ENCODE results near the gene LMF1. TPM values are rescaled to one million over a fixed set of nuclear protein-coding genes. Genes with fewer than 3 reads are reported as not detected.

LMF1 gene
- total RNA-seq, 1 donor from 2014 or later = 8.1 TPM

DNA sequence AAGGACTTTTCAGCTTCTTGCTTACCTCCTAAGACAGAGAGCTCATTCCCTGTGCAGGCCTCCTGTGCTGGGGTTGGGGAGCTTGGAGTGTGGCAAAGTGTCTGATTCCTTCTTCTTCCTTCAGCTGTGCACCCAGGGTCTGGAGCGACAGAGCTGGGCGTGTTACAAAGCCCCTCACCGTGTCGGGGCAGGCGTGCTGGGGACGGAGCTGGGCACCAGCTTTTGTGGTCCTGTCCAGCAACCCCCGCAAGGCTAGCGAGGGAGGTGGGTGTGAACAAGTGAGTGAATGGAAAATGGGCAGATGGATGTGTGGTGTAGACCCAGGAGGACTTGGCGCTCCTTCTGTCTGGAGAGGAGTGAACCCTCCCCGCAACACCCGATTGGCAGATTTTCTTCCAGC is 34.5 kb upstream of the LMF1 start:
- DNase-seq (ENCODE audit: missing footprints) (no peak), ATAC-seq (no peak)
- intact Hi-C loops (cut with DNase I) = no loop called here

DNA sequence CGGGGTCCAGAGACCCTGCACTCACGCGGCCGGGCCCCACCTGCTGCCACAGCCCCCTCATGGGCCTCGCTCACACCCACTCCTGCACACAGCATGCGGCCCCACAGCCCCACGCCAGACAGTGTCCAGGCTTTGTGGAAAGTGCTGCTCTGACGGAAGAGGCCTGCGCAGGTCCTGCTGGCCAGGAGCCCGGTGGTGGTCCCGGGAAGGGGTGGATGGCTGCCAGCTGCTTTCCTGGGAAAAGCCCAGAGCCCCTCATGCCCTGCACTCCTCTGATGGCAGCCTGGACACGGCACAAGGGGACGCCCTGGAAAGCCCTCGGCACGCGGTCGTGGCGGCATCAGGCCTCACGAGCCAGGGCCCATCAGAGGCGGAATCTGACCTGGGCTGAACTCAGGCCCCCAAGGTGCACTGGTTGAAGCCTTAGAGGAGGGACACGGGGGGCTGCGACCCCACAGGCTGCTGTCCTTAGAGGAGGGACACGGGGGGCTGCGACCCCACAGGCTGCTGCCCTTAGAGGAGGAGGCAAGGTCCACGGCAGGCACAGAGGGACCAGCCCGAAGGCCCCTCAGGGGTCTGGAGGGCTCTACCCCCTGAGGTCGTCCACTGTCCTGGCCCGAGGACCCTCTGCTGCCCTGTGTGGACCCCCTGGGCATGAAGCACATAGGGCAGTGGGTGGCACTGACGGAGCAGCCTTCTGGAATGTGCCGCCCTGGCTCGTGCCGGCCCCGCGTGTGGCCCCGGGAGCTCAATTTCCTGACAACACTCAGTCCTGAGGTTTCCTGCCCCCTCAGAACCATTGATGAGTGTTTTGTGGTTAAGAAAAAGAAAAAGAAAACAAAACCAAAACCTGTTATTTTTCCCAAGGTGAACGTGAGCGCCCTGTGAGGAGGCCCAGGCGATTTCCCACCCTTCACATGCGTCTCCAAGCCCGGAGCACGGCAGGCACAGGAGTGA is 32.9 kb upstream of the LMF1 start:
- DNase-seq (ENCODE audit: missing footprints) (no peak), ATAC-seq (no peak)
- intact Hi-C loops (cut with DNase I) = no loop called here

DNA sequence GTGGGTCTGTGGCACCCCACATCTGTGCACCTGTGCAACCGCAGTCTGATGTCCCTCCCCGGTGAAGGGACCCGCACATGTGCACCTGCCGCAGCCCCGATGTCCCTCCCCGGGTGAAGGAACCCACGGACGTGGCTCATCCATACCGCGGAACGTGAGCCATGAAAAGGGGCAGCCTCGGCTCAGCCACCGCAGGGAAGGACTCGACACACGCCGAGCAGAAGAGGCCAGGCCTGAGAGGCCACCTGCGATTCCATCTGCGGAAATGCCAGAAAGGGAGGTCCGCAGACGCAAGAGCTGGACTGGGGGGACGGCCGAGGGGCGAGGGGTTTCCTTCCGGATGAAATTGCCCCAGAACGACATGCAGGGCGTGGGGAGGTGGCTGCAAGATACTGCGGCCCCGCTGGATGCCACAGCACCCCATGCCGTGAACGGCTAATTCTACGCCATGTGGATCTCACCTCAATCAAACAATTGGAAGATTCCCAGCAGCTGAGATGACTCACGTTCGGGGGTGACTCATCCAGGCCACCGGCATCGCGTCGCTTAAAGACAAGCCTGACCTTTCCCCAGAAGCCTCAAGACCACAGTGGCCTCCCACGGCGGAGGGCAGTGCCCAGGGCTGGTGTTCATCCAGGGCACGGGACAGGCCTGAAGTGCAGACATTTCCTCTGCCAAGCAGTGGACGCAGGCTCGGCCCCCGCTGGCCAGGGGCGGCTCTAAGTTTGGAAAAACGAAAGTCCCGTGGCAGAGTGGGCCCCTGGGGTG is 31.8 kb upstream of the LMF1 start:
- ATAC-seq = no peak

DNA sequence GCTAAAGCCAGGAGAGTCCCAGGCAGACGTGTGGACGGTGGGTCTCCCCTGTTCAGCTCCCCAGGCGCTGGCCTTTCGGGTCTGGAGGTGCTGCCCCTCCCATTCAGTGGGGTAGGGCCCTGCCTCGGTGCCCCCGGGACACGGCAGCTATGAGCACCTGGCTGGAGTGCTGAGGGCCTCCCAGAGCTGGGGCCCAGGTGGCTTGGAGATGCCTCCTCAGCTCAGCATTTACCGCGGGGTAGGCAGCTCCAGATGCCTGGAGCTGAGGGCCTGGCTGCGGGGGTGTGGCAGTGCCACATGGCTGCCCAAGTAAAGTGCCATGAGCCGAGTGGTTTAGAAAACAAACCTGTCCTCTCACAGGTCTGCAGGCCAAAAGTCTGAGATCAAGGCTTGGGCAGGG is 30.3 kb upstream of the LMF1 start:
- DNase-seq (ENCODE audit: missing footprints) (no peak), ATAC-seq (no peak)
- intact Hi-C loops (cut with DNase I) = no loop called here

More for the DNA sequence above, 31.8 kb upstream of the LMF1 start:
- intact Hi-C loops (cut with DNase I) = no loop called here
- no peak for DNase-seq (ENCODE audit: missing footprints)

DNA sequence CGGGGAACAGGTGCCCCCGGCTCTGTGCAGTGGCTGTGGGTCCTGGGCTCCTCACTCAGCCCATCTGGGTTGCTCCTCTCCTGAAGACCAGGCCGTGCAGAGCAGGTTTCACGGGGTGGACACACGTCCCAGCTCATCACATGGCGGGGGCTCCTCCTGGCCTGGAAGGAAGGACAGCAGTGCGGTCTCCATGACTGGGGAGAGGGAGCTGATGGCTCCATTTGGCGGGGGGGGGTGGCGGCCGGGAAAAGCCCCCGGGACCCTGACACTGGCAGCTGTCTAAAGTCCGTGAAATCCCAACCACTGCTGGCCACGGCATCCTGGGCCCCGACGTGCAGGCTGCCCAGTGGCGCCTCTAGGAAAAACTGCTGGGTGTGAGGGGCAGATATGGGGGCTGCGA is 29.8 kb upstream of the LMF1 start:
- no peak for DNase-seq (ENCODE audit: missing footprints)
- intact Hi-C loops (cut with DNase I) = no loop called here
- ATAC-seq = no peak

DNA sequence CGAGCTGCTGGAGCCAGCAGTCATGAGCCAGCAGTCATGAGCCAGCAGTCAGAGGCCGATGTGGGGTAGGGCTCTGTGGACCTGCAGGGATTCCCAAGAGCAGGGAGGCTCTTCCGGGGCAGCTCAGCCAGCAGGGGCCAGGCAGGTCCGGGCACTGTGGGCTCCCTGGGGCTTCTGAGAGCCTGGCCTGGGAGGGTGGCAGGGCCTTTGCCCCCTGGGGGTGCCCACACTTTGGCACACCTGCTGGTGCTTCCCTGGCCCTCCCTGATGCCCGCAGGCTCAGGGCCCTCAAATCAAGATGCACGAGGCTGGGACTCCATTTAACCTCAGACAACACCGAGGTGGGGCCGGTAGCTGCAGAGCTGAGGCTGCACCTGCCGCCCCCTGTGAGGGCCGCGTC is 28.9 kb upstream of the LMF1 start:
- intact Hi-C loops (cut with DNase I) = no loop called here
- ATAC-seq (no peak), DNase-seq (ENCODE audit: missing footprints) (no peak)

DNA sequence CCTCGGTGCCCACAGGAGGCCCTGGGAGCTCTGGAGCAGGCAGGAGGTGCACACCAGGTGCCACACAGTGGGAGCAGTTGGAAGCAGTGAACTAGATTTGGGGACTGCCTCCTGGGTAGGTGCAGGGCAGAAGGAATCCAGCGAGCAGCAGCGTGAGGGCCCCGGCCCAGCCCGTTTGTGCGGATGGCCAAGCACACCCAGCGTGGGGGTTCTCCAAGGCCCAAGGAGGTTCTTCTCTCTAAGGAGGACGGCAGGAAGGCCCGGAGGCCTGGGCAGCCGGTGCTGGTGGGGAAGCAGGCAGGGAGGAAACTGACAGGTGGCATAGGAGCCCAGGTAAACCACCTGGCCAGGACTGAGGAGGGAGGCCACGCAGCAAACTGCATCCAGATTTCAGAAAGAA is 27.8 kb upstream of the LMF1 start:
- intact Hi-C loops (cut with DNase I) = no loop called here

DNA sequence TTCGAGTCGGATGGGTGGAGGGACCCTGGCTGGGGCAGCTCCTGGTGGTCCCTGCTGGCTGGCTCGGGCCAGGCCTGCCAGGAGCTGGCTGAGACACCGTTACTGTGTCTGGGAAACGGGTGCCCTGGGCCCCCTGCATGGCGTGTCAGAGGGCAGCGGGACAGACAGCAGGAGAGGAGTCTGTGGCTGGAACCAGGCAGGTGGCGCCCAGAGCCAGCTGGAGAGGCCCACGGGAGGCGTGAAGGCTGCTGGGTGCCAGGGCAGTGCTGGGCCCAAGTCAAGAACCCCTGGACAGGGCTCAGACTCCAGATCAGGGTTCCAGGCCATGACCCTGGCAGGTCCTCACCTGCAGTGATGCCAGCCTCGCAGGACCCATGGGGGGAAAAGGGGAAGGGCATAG is 27.4 kb upstream of the LMF1 start:
- intact Hi-C loops (cut with DNase I) = no loop called here
- ATAC-seq = no peak
- DNase-seq (ENCODE audit: missing footprints) = no peak

More for the DNA sequence above, 27.8 kb upstream of the LMF1 start:
- ATAC-seq (no peak), DNase-seq (ENCODE audit: missing footprints) (no peak)

DNA sequence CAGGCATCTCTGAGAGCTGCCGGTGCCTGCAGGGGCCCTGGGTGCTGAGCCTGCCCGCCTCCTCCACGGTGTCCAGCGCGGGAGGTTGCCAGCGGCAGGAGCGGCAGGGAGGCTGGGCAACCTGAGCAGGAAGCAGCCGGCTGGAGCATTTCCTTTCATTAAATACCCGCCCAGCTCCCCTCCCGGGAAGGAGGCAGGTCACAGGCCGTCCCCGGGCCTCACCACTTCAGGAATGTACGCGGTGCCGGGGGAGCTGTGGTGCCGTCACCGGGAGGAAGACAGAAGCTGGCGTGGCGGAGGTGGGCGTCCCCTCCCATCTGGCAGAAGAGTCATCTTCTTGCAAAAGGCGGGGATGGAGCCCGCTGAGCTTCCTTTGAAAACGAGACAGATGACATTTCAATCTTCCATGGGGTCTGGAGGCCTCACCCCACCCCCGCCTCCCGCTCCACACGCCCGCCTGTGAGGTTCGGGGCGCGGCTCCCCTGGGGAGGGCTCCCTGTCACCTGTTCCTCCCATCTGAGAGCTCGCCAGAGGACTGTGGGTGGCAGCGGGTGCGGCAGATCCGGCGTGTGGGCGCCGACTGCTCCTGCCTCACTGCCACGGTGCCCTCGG is 26.8 kb upstream of the LMF1 start:
- ATAC-seq = peak; percentile 18
- no peak for DNase-seq (ENCODE audit: missing footprints)
- intact Hi-C loops (cut with DNase I) = loop anchor here (2.0 kb wide), 1 partner anchor 17 kb away; the partner anchor contains the start of gene SOX8

DNA sequence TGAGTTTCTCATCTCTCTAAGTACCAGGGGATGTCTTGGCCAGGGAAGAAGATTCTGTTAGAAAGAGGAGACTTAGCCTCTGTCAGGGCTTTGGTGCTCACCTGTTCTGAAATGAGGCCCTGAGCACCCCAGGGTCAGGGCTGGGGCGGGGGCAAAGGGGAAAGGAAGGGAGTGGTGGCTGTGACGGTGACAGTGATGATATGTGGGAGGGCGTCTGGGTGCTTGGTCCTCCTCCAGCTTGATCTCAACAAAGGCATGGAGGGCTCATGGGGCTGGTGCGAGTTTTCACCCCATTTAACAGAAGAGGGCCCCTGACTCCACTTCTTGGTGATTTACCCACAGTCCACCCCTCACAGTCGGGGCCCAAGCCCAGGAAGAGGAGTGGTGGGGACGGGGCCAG is 25.9 kb upstream of the LMF1 start:
- ATAC-seq (no peak), DNase-seq (ENCODE audit: missing footprints) (no peak)
- intact Hi-C loops (cut with DNase I) = loop anchor here (2.0 kb wide), 1 partner anchor 16 kb away; the partner anchor contains the start of gene SOX8

DNA sequence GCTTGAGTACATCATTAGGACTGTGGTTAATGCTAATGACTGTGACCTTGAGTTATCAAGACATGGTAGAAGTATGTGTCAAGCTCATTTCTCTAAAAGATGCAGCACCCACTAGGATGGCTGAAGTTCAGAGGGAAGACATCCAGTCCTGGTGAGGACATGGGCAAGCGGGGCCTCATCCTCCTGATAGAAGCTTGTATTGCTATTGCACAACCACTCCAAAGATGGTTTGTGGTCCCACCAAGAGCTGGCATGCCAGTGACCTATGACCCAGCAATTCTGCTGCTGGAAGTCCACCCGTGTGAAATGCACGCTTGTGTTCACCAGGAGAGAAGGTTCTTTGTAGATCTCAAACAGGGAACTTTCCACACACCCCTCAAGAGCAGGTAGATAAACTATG is 25.0 kb upstream of the LMF1 start:
- ATAC-seq = no peak
- intact Hi-C loops (cut with DNase I) = loop anchor here (2.0 kb wide), 1 partner anchor 15 kb away; the partner anchor contains the start of gene SOX8

DNA sequence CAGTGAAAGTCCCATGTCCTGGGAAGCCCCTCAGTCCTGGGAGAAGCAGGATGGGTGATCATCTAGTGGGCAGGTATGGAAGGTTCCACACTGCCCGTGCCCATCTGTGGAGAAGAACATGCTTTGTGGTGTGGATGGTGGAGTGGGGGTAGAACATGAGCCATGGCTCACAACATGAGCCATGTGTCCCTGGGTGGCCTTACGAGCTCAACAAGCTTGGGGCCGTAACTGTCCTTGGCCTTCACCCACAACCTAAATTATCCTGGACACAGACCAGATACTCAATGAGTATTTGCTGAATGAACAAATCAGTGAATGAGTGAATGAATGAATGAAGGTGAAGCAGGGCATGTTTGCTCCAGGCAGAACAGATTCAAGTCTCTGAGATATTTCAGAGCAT is 24.3 kb upstream of the LMF1 start:
- intact Hi-C loops (cut with DNase I) = no loop called here
- DNase-seq (ENCODE audit: missing footprints) (no peak), ATAC-seq (no peak)

More for the DNA sequence above, 25.0 kb upstream of the LMF1 start:
- DNase-seq (ENCODE audit: missing footprints) = no peak

DNA sequence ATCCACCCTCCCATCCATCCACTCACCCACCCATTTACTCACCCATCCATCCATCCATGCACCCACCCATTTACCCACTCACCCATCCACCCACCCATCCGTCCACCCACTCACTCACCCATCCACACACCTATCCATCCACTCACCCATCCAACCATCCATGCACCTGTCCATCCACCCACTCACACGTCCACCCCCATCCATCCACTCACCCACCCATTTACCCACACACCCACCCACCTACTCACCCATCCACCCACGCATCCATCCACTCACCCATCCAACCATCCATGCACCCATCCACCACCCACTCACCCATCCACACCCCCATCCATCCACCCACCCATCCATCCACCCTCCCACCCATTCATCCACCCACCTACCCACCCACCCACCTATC is 22.9 kb upstream of the LMF1 start:
- ATAC-seq (no peak), DNase-seq (ENCODE audit: missing footprints) (no peak)
- intact Hi-C loops (cut with DNase I) = no loop called here

DNA sequence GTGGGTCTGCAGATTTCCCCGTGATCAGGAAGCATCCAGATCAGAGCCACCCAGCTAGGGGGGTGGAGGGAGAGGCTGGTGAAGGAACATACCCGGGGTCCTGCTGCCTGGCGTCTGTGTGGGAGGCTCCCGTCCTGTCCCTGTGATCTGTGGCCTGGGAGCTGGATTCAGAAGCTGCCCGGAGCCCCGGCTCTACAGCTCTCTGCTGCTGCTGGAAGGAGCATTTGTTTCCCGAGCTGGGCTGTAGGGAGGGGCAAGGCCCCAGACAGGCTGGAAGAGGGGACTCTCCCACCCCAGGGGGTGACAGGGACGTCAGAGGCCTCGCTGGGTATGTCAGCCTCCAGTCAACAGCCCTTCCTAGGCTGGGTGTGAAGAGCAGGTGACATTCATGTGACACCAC is 21.0 kb upstream of the LMF1 start:
- ATAC-seq (no peak), DNase-seq (ENCODE audit: missing footprints) (no peak)
- intact Hi-C loops (cut with DNase I) = no loop called here

DNA sequence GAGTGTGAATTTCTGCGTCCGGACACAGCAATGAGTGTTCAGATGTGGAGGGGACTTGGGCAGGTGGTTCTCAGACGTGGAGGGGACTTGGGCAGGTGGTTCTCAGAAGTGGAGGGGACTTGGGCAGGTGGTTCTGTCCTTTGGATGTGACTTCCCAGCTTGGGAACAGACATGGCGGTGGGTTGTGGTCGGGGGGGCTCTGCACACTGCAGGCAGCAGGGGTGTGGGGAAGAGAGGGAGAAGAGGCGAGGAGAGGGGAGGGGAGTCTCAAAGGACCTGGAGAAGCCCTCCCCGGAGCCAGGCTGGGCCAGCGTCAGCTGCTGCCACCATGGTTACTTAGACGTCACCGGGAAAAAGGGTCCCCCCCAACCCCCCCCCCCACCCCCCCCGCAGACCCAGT is 20.6 kb upstream of the LMF1 start:
- DNase-seq (ENCODE audit: missing footprints) = no peak
- intact Hi-C loops (cut with DNase I) = no loop called here
- ATAC-seq = no peak

DNA sequence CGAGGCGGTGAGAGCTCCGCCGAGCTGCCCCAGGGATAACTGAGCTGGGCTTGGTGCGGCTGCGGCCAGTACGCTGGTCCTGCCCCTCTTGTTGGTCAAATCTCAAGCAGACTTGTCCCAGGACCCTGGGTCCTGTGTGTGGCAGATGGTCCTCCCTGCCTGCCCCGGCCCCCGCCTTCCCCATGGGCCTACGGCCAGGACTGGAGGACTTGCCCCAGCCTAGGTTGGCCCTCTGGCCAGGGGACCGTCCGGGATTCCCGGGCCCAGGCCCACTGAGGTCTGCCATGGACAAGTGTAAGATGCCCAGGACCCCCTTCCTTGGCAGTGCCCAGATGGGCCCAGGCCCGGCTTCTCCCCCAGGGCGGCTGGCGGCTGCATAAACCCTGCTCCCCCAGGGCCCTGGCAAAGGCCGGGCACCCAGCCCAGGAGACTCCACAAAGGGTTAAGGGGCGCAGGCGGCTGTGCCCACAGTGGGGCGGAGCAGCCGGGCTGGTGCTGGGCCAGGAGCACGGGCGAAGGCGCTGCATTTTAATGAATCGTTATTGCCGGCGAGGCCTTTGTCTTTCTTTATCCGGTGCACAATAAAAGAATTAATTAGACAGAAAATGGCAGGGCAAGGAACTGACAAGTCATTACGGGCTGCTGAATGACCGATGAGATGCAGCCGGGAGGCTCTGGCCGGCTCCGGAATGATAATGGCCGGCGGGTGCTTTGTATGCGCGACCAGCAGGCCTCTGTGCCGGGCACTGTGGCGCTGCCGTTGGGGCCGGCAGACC is 19.9 kb upstream of the LMF1 start:
- ATAC-seq = no peak
- peak; percentile 53 for DNase-seq (ENCODE audit: missing footprints)
- intact Hi-C loops (cut with DNase I) = no loop called here

DNA sequence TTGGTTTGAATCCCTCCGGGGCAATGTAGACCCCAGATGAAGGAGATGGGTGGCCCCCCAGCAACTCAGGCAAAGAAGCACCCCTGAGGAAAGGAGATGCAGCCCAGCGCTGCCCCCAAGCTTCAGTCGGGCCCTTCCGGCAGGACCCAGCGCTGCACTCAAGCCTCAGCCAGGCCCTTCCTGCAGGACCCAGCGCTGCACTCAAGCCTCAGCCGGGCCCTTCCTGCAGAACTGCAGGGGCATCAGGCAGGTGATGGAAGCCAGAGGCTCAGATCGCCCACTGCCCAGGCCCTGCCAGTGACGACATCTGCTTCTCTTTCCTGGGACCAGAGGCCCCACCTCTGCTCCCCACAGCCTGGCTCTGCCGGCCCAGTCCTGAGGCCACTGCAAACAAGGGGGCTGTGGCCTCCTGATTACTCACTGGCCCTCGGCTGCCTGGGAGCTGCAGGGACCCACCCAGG is 18.6 kb upstream of the LMF1 start:
- ATAC-seq = no peak
- DNase-seq (ENCODE audit: missing footprints) = no peak
- intact Hi-C loops (cut with DNase I) = no loop called here

DNA sequence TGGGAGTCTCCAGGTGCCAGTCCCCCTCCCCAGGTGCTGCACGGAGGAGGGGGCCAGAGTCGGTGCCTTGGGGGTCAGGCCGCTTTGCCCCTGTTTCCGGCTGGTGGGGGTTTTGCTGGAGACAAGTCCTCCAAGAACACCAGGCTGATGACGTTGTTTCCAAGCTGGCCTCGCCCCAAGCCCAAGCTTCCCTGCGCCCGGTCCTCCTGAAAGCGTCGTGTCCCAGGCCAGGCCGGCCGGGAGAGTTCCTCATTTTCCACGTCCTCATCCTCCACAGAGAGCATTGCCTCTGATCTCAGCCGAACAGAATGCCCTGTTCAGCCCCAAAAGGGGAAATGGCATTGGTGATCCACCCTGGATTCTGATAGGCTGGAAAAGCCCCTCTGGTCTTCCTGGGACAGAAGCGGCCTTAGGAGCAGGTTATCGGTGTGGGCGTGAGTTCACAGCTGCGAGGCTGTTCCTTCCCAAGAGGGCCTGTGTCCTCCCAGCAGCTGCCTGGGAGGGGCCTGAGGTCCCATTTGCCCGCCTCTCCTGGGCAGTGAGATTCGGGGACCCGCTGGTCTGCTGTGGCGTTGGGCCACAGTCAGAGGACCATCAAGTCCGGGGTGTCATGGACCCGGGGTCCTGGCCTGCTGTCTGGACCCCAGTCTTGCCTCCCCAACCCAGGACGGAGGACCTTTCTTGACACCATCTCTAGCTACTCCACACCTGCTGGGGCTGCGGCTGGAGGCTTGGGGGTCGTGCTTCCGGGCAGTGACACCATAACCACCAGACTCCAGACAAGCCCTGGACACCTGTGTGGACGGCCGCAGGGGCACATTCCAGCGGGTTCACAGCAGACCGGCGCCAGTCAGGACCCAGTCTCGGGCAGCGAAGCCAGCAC is 17.9 kb upstream of the LMF1 start:
- intact Hi-C loops (cut with DNase I) = no loop called here
- no peak for DNase-seq (ENCODE audit: missing footprints)
- no peak for ATAC-seq

All from Right ventricle myocardium inferior (tissue), 1 donor.